Activated CD4-positive, alpha-beta T cell treated with anti-CD3 and anti-CD28 coated beads for 48 hours (primary cell): ENCODE measurements around the gene SNPH.
A peak's percentile ranks its signal among the peaks of the same experiment; 100 is the strongest.

ENCODE experiments used
- DNase-seq: peaks from one replicate; pipeline ENCODE4 v3.0.0-alpha.2; 2020

Gene SNPH

GRCh38 chr20:1325173-1326030 is 59.3 kb downstream of the SNPH start:
- DNase-seq, result peak; percentile 99

GRCh38 chr20:1326031-1326930 is 60.2 kb downstream of the SNPH start:
- DNase-seq, result no peak

- peak; percentile 27 for DNase-seq
Observed at GRCh38 chr20:1327241-1327653, 61.2 kb downstream of the SNPH start.

GRCh38 chr20:1327827-1328679 is 62.0 kb downstream of the SNPH start:
- no peak for DNase-seq

GRCh38 chr20:1328680-1329330 is 62.7 kb downstream of the SNPH start, which contains the start of gene SDCBP2:
TSS of gene SDCBP2 (minus strand) at chr20:1329139. CDS start at chr20:1320416, 8,723 bp downstream.
- no peak for DNase-seq

- DNase-seq, result peak; percentile 58
Observed at GRCh38 chr20:1330075-1330830, 64.2 kb downstream of the SNPH start.

GRCh38 chr20:1331101-1331500 is 65.0 kb downstream of the SNPH start:
- no peak for DNase-seq

GRCh38 chr20:1331801-1332453 is 65.8 kb downstream of the SNPH start:
- DNase-seq, result no peak

GRCh38 chr20:1332749-1333300 is 66.7 kb downstream of the SNPH start:
- no peak for DNase-seq

- no peak for DNase-seq
Observed at GRCh38 chr20:1333462-1334369, 67.6 kb downstream of the SNPH start.

- DNase-seq, result no peak
Observed at GRCh38 chr20:1334370-1334731, 68.3 kb downstream of the SNPH start.

GRCh38 chr20:1334761-1335160 is 68.7 kb downstream of the SNPH start:
- no peak for DNase-seq

GRCh38 chr20:1335961-1336698 is 70.0 kb downstream of the SNPH start:
- no peak for DNase-seq

GRCh38 chr20:1336699-1337367 is 70.7 kb downstream of the SNPH start:
- no peak for DNase-seq

GRCh38 chr20:1337441-1337840 is 71.3 kb downstream of the SNPH start:
- DNase-seq, result no peak

GRCh38 chr20:1338096-1338495 is 72.0 kb downstream of the SNPH start:
- no peak for DNase-seq

- no peak for DNase-seq
Observed at GRCh38 chr20:1338801-1339200, 72.7 kb downstream of the SNPH start.
